A673 (cell line): ENCODE data around the gene CCDC32.

Source experiments
- CTCF ChIP-seq: fragments of 300-800, 200-600 bp; sonication (generic); conservative IDR thresholded peaks from 2 replicates; pipeline ENCODE4 v1.5.1; 2017; ENCODE audit warnings: low read depth, mild to moderate bottlenecking, antibody characterized with exemption, low read length, moderate library complexity, mixed read lengths
- EZH2 ChIP-seq: fragments of 200-600 bp; sonication (generic); IDR thresholded peaks from 2 replicates; pipeline ENCODE4 v1.6.1; 2017; ENCODE audit warnings: borderline replicate concordance, low read depth, mild to moderate bottlenecking, mixed read lengths, antibody characterized with exemption, low read length; ENCODE audit not compliant: poor library complexity, severe bottlenecking

- TF ChIP-seq CTCF (no peak), EZH2 (no peak)
These were observed 28.3 kb downstream of the CCDC32 start for GRCh38 chr15:40536501-40536900.
